GM12864 (cell line): ENCODE results near the gene NEB.
"Not testable (repeated sequence)": the region's sequence is repeated elsewhere in the genome, so short reads cannot be mapped to it uniquely, and the experiment has no call there.

Source experiments
- DNase-seq: peaks from one replicate; pipeline ENCODE4 v3.0.0-alpha.2; 2011; ENCODE audit warnings: low read depth
- H3K4me3 ChIP-seq: 2 replicates; pipeline ENCODE4 v1.5.1; 2011; ENCODE audit warnings: mild to moderate bottlenecking, low read depth, low read length, control low read depth
- CTCF ChIP-seq: IDR thresholded peaks from 2 replicates; pipeline ENCODE4 v1.5.1; 2011; ENCODE audit warnings: low read depth, mild to moderate bottlenecking, moderate library complexity, low read length, control low read depth, inconsistent platforms; ENCODE audit errors: missing control alignments

Gene NEB

GRCh38 chr2:151567006-151567405 lies 167.3 kb downstream of the NEB start:
- no peak for TF ChIP-seq CTCF
- no peak overlapping the region for H3K4me3 ChIP-seq
- no peak for DNase-seq

GRCh38 chr2:151562398-151562797 lies 171.9 kb downstream of the NEB start:
- TF ChIP-seq CTCF = no peak
- DNase-seq = no peak
- no peak overlapping the region for H3K4me3 ChIP-seq

GRCh38 chr2:151560289-151560688 lies 174.0 kb downstream of the NEB start:
- no peak for DNase-seq
- H3K4me3 ChIP-seq = no peak overlapping the region
- no peak for TF ChIP-seq CTCF

- DNase-seq = not testable (repeated sequence)
Observed at GRCh38 chr2:151559431-151559830, 174.8 kb downstream of the NEB start.

GRCh38 chr2:151557883-151558282 lies 176.4 kb downstream of the NEB start:
- H3K4me3 ChIP-seq, DNase-seq: not testable (repeated sequence)

More at GRCh38 chr2:151559431-151559830, 174.8 kb downstream of the NEB start:
- not testable (repeated sequence) for H3K4me3 ChIP-seq

GRCh38 chr2:151556121-151556520 lies 178.2 kb downstream of the NEB start:
- no peak overlapping the region for H3K4me3 ChIP-seq
- no peak for TF ChIP-seq CTCF
- no peak for DNase-seq

GRCh38 chr2:151552287-151552686 lies 182.0 kb downstream of the NEB start:
- H3K4me3 ChIP-seq = no peak overlapping the region
- TF ChIP-seq CTCF = no peak

GRCh38 chr2:151551556-151551955 lies 182.7 kb downstream of the NEB start:
- TF ChIP-seq CTCF = no peak
- H3K4me3 ChIP-seq = no peak overlapping the region
- DNase-seq = no peak

More at GRCh38 chr2:151552287-151552686, 182.0 kb downstream of the NEB start:
- no peak for DNase-seq
